HCT116 (cell line): ENCODE measurements around the gene EIF3K. TPM values are rescaled to one million over a fixed set of nuclear protein-coding genes. Genes with fewer than 3 reads are reported as not detected.

Source experiments
- ATAC-seq: fragments of 200-7000 bp; cut with Tn5 transposase; 2 replicates; pipeline ENCODE4 v1.9.1; 2020; ENCODE audit warnings: mild to moderate bottlenecking, moderate library complexity
- BruUV-seq: library from RNA; stranded (reverse); fragments of 400-500 nt; replicated peaks from 2 replicates; lab custom pipeline; 2021; lab: Mats Ljungman, UMichigan
- CTCF ChIA-PET: fragments of 300-600 bp; sonication (Branson Sonifier 250); formaldehyde crosslinking; loops from one replicate; lab custom pipeline; 2021; ENCODE audit warnings: antibody characterized with exemption; lab: Charles Lee
- POLR2A ChIA-PET: fragments of 300-600, 350-600 bp; sonication (Branson Sonifier 250); formaldehyde crosslinking; loops from one replicate; lab custom pipeline; 2021; ENCODE audit warnings: antibody characterized with exemption; lab: Charles Lee
- RAD21 ChIA-PET, 2 experiments: fragments of 300-600 bp; sonication (Branson Sonifier 250); formaldehyde crosslinking; loops; one replicate each; lab custom pipeline; 2023; ENCODE audit warnings: low total read pairs in 2 of 2; ENCODE audit not compliant: uncharacterized antibody in 2 of 2, unreplicated experiment in 2 of 2, low non-redundant PET in 1 of 2; lab: Charles Lee
- DNase-seq: peaks from one replicate; pipeline ENCODE4 v3.0.0-alpha.2; 2010; ENCODE audit warnings: low read depth, low spot score
- H2AFZ ChIP-seq: fragments of 200-600 bp; shearing (Covaris generic), sonication (generic); 2 replicates; pipeline ENCODE4 v1.6.1; 2017; ENCODE audit warnings: low read depth, mixed run types, mixed read lengths, antibody characterized with exemption, low read length; ENCODE audit not compliant: poor library complexity, severe bottlenecking
- H3K27ac ChIP-seq: 2 replicates; pipeline ENCODE4 v1.5.1; 2012; ENCODE audit warnings: low read depth, low read length
- H3K27me3 ChIP-seq: fragments of 200-600 bp; sonication (generic); 2 replicates; pipeline ENCODE4 v1.6.1; 2016; ENCODE audit warnings: mixed run types, low read length, mixed read lengths; ENCODE audit not compliant: insufficient read depth
- H3K36me3 ChIP-seq, 2 experiments: fragments of 200-500 bp in 1 of 2; fragments of 200-600 bp in 1 of 2; sonication (Bioruptor generic) in 1 of 2; sonication (generic) in 1 of 2; 2 replicates each; pipeline versions ENCODE4 v1.5.1 to v1.6.1; 2014 to 2016; ENCODE audit warnings: low read length in 2 of 2, inconsistent platforms in 1 of 2, mixed read lengths in 1 of 2, mixed run types in 1 of 2; ENCODE audit not compliant: insufficient read depth in 2 of 2, control insufficient read depth in 1 of 2
- H3K4me1 ChIP-seq, 2 experiments: fragments of 200-600 bp in 1 of 2; sonication (generic) in 1 of 2; 2 replicates each; pipeline versions ENCODE4 v1.5.1 to v1.6.1; 2012 to 2017; ENCODE audit warnings: low read length in 2 of 2, inconsistent platforms in 1 of 2, mild to moderate bottlenecking in 1 of 2, mixed read lengths in 1 of 2, mixed run types in 1 of 2, moderate library complexity in 1 of 2; ENCODE audit not compliant: insufficient read depth in 2 of 2, control insufficient read depth in 1 of 2
- H3K4me2 ChIP-seq: fragments of 200-600 bp; sonication (generic); 2 replicates; pipeline ENCODE4 v1.6.1; 2017; ENCODE audit warnings: mixed run types, low read length, mixed read lengths
- H3K4me3 ChIP-seq, 2 experiments: fragments of 200-600 bp in 1 of 2; sonication (generic) in 1 of 2; replicated peaks in 1 of 2; 2 replicates each; pipeline ENCODE4 v1.5.1; 2011 to 2016; ENCODE audit warnings: low read length in 2 of 2, control low read depth in 1 of 2, low read depth in 1 of 2, mild to moderate bottlenecking in 1 of 2, mixed read lengths in 1 of 2, mixed run types in 1 of 2
- H3K79me2 ChIP-seq: fragments of 200-600 bp; sonication (generic); 2 replicates; pipeline ENCODE4 v1.6.1; 2017; ENCODE audit warnings: mild to moderate bottlenecking, mixed run types, low read length, moderate library complexity, mixed read lengths; ENCODE audit not compliant: insufficient read depth
- H3K9ac ChIP-seq: fragments of 200-600 bp; sonication (generic); 2 replicates; pipeline ENCODE4 v1.6.1; 2016; ENCODE audit warnings: low read length, mixed read lengths
- H3K9me2 ChIP-seq: fragments of 200-600 bp; sonication (generic), shearing (Covaris generic); 2 replicates; pipeline ENCODE4 v1.6.1; 2017; ENCODE audit warnings: mixed run types, mild to moderate bottlenecking, moderate library complexity; ENCODE audit not compliant: insufficient read depth
- H3K9me3 ChIP-seq, 2 experiments: fragments of 200-500 bp in 1 of 2; fragments of 200-600 bp in 1 of 2; sonication (Bioruptor generic) in 1 of 2; sonication (generic) in 1 of 2; 2 replicates each; pipeline ENCODE4 v1.6.1; 2014 to 2017; ENCODE audit warnings: low read length in 2 of 2, mixed read lengths in 2 of 2, inconsistent platforms in 1 of 2, low read depth in 1 of 2, mild to moderate bottlenecking in 1 of 2, mixed run types in 1 of 2, moderate library complexity in 1 of 2; ENCODE audit not compliant: control insufficient read depth in 1 of 2, insufficient read depth in 1 of 2
- H4K20me1 ChIP-seq: fragments of 200-600 bp; sonication (generic), shearing (Covaris generic); 2 replicates; pipeline ENCODE4 v1.6.1; 2017; ENCODE audit warnings: mixed run types, mild to moderate bottlenecking, moderate library complexity; ENCODE audit not compliant: insufficient read depth
- ATF3 ChIP-seq: IDR thresholded peaks from 2 replicates; pipeline ENCODE4 v1.6.1; 2012
- CTCF ChIP-seq, 3 experiments: fragments of 200-600 bp in 1 of 3; sonication (generic) in 1 of 3; IDR thresholded peaks in 2 of 3; conservative IDR thresholded peaks in 1 of 3; 2 replicates each; pipeline ENCODE4 v1.5.1; 2012 to 2017; ENCODE audit warnings: low read depth in 2 of 3, low read length in 2 of 3, antibody characterized with exemption in 1 of 3, borderline replicate concordance in 1 of 3, control low read depth in 1 of 3, mild to moderate bottlenecking in 1 of 3, mixed read lengths in 1 of 3, mixed run types in 1 of 3, moderate library complexity in 1 of 3; ENCODE audit not compliant: insufficient read depth in 1 of 3
- EGR1 ChIP-seq: IDR thresholded peaks from 2 replicates; pipeline ENCODE4 v1.6.1; 2012; ENCODE audit warnings: low read depth
- ELF1 ChIP-seq: IDR thresholded peaks from 2 replicates; pipeline ENCODE4 v1.6.1; 2012; ENCODE audit warnings: low read depth, borderline replicate concordance
- EZH2phosphoT487 ChIP-seq: fragments of 200-600 bp; IDR thresholded peaks from 2 replicates; pipeline ENCODE4 v1.6.1; 2018; ENCODE audit warnings: antibody characterized with exemption, borderline replicate concordance
- FOSL1 ChIP-seq: IDR thresholded peaks from 2 replicates; pipeline ENCODE4 v1.6.1; 2012; ENCODE audit warnings: low read depth
- POLR2A ChIP-seq: IDR thresholded peaks from 2 replicates; pipeline ENCODE4 v1.7.0; 2011; ENCODE audit warnings: borderline replicate concordance; ENCODE audit not compliant: insufficient read depth, insufficient read length; ENCODE audit errors: extremely low read depth
- POLR2AphosphoS5 ChIP-seq: IDR thresholded peaks from 2 replicates; pipeline ENCODE4 v1.6.1; 2011; ENCODE audit warnings: mild to moderate bottlenecking, low read depth, low read length, moderate library complexity
- RAD21 ChIP-seq: IDR thresholded peaks from 2 replicates; pipeline ENCODE4 v1.6.1; 2012; ENCODE audit warnings: low read depth, mild to moderate bottlenecking
- SIN3A ChIP-seq: IDR thresholded peaks from 2 replicates; pipeline ENCODE4 v1.6.1; 2012; ENCODE audit warnings: low read depth
- SP1 ChIP-seq: IDR thresholded peaks from 2 replicates; pipeline ENCODE4 v1.6.1; 2012; ENCODE audit warnings: low read depth
- SRF ChIP-seq: IDR thresholded peaks from 2 replicates; pipeline ENCODE4 v1.6.1; 2012; ENCODE audit warnings: low read depth
- TCF7L2 ChIP-seq: IDR thresholded peaks from 2 replicates; pipeline ENCODE4 v1.7.0; 2011; ENCODE audit warnings: borderline replicate concordance, inconsistent platforms; ENCODE audit not compliant: insufficient read depth, insufficient read length; ENCODE audit errors: extremely low read depth
- YY1 ChIP-seq: IDR thresholded peaks from 2 replicates; pipeline ENCODE4 v1.6.1; 2011; ENCODE audit warnings: low read length, low read depth, moderate library complexity, mild to moderate bottlenecking; ENCODE audit not compliant: insufficient replicate concordance; ENCODE audit errors: extremely low read depth
- ZNF274 ChIP-seq: fragments of 200-500 bp; sonication (Bioruptor generic); IDR thresholded peaks from 2 replicates; pipeline ENCODE4 v1.6.1; 2014; ENCODE audit warnings: mild to moderate bottlenecking, low read depth, low read length, inconsistent platforms
- intact Hi-C: fragments of 100-400 bp; cut with micrococcal nuclease; formaldehyde crosslinking; loops from 2 replicates; pipeline ENCODE4 v1.10.0; 2022
- total RNA-seq: library from RNA; stranded (reverse); gene quantifications from one replicate; pipeline ENCODE4 v1.2.1, GENCODE V29; 2021; ENCODE audit not compliant: unreplicated experiment

EIF3K gene
- total RNA-seq, 1 experiment from 2014 or later = 313 TPM

DNA sequence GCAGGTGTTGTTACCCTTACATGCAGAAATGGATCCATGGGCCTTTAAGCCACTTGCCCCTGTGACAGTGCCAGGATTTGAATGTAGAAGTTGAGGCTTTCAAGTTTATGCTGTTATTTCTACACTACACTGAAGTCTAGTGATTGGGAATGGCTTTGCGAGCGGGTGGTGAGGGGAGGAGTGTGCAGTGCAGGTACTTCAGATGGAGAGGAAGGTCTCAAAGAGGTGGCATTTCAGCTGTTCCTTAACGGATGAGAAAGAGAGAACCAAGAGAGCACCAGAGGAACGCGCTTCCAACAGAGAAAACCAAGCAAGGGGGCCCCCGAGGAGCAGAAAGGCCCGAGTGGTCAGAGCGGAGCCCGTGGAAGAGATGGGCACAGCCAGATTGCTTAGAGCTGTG, 41.7 kb downstream of the EIF3K start:
- ATAC-seq = no peak
- intact Hi-C loops = no loop called here
- POLR2A ChIA-PET = interaction anchor here (2.8 kb wide), 1 partner anchor 22 kb away, joined by 9 read pairs; no protein-coding TSS in a partner anchor

GRCh38 chr19:38661136-38661535, 42.1 kb downstream of the EIF3K start:
- H3K9me2 ChIP-seq = no peaks in the 10 kb centered on the region
- peak overlapping the region; percentile 17 for H3K9ac ChIP-seq
- H3K27ac ChIP-seq = peak overlapping the region; percentile 13; the same call in 1 of the 2 replicates
- DNase-seq (no peak), ATAC-seq (no peak)
- peaks cover 100% of the 10 kb centered on the region for H3K79me2 ChIP-seq
- no peaks in the 10 kb centered on the region for H3K9me3 ChIP-seq
- H3K36me3 ChIP-seq = peaks cover 4 to 12% of the 10 kb centered on the region in 2 experiments; a peak in 1 of 4 replicates
- ChIA-PET POLR2A (interaction anchor here (2.8 kb wide), 1 partner anchor 22 kb away, joined by 9 read pairs; no protein-coding TSS in a partner anchor), CTCF (no interaction called here), RAD21 (no interaction called here)
- intact Hi-C loops = no loop called here
- no TSS peak for BruUV-seq
- peak overlapping the region; percentile 26 for H3K4me2 ChIP-seq
- H3K4me3 ChIP-seq = no peak overlapping the region
- peaks cover 89 to 95% of the 10 kb centered on the region in 2 experiments for H3K4me1 ChIP-seq
- H2AFZ ChIP-seq = no peak overlapping the region
- H4K20me1 ChIP-seq = peaks cover 17% of the 10 kb centered on the region; the same call in 1 of the 2 replicates
- H3K27me3 ChIP-seq = no peaks in the 10 kb centered on the region
- no peak for TF ChIP-seq POLR2AphosphoS5
- no peak for TF ChIP-seq CTCF (IDR thresholded peaks at IDR 0.05 in 2 of 3, conservative IDR thresholded peaks at IDR 0.05 in 1 of 3; ENCODE audit: borderline replicate concordance in 1 of 3, insufficient read depth in 1 of 3, low read depth in 2 of 3, low read length in 2 of 3)
- no peak for TF ChIP-seq POLR2A
- TF ChIP-seq FOSL1 = no peak
- TF ChIP-seq ATF3 = no peak
- no peak for TF ChIP-seq EGR1
- TF ChIP-seq TCF7L2 = no peak
- no peak for TF ChIP-seq ZNF274
- no peak for TF ChIP-seq SRF
- no peak for TF ChIP-seq ELF1
- no peak for TF ChIP-seq YY1
- no peak for TF ChIP-seq SP1
- no peak for TF ChIP-seq SIN3A
- TF ChIP-seq EZH2phosphoT487 = no peak

More for the DNA sequence above, 41.7 kb downstream of the EIF3K start:
- DNase-seq = no peak
- Histone ChIP-seq H4K20me1 (peaks cover 17% of the 10 kb centered on the region; the same call in 1 of the 2 replicates), H3K36me3 (peaks cover 4 to 13% of the 10 kb centered on the region in 2 experiments; a peak in 1 of 4 replicates), H3K9ac (peak overlapping the region; percentile 17), H3K4me2 (peak overlapping the region; percentile 26), H2AFZ (no peak overlapping the region), H3K4me1 (peaks cover 89 to 95% of the 10 kb centered on the region in 2 experiments), H3K27ac (peak overlapping the region; percentile 13), H3K4me3 (no peak overlapping the region), H3K9me3 (no peaks in the 10 kb centered on the region), H3K79me2 (peaks cover 100% of the 10 kb centered on the region), H3K27me3 (no peaks in the 10 kb centered on the region), H3K9me2 (no peaks in the 10 kb centered on the region)
- ChIA-PET CTCF (no interaction called here), RAD21 (no interaction called here)
- no TSS peak for BruUV-seq
- TF ChIP-seq ZNF274 (no peak), RAD21 (no peak), EZH2phosphoT487 (no peak), TCF7L2 (no peak), POLR2A (no peak), FOSL1 (no peak)
